Measurements from ENCODE around the gene MAPK1IP1L. TPM values are rescaled to one million over a fixed set of nuclear protein-coding genes. Genes with fewer than 3 reads are reported as not detected.
"Not testable (repeated sequence)": the region's sequence is repeated elsewhere in the genome, so short reads cannot be mapped to it uniquely, and the experiment has no call there.

The MAPK1IP1L gene
- 10 to 100 TPM; 21.2 to 49.8 (median 34.6) TPM for total RNA-seq
- long read RNA-seq, partial matches to known transcripts = 3 of 8 reads
- long read RNA-seq, other reads (novel, unspliced or antisense) = 4 of 8 reads

GRCh38 chr14:55051423-55052268 is at the start of gene MAPK1IP1L:
MAPK1IP1L (plus strand) TSS chr14:55051647; CDS start chr14:55061684, 10,037 bp downstream.
- under 1% methylated on average over 29 of the region's 98 CpGs for WGBS (ENCODE audit: insufficient coverage, low coverage, low lambda C conversion rate, missing lambda C conversion rate)
- DNase-seq (peak; percentile 93 to 95 (median 93)), ATAC-seq (peak; percentile 98 to 100 (median 99))
- H3K27me3 ChIP-seq = no peaks in the 10 kb centered on the region
- TF ChIP-seq CTCF (IDR thresholded peaks at IDR 0.05) = peak; percentile 100
- peak; percentile 99 for TF ChIP-seq POLR2A (IDR thresholded peaks at IDR 0.05)
- H3K27ac ChIP-seq = peak within 1 kb of the TSS; percentile 100
- no peaks in the 10 kb centered on the region for H3K9me3 ChIP-seq
- intact Hi-C loops (cut with DNase I) = no loop called here
- H3K4me3 ChIP-seq = peak within 1 kb of the TSS; percentile 87 to 94 (median 92)
- peaks cover 0 to 21% (median 0%) of the 10 kb centered on the region in 4 donors for H3K4me1 ChIP-seq
- H3K36me3 ChIP-seq = no peaks in the 10 kb centered on the region

GRCh38 chr14:55005071-55005470 is 46.4 kb upstream of the MAPK1IP1L start:
- intact Hi-C loops (cut with DNase I) = no loop called here
- H3K9me3 ChIP-seq = no peaks in the 10 kb centered on the region
- H3K36me3 ChIP-seq = no peaks in the 10 kb centered on the region
- WGBS (ENCODE audit: insufficient coverage, low coverage, low lambda C conversion rate, missing lambda C conversion rate) = no CpG with 5 or more reads among the region's 4 CpGs
- ATAC-seq = no peak
- no peak for TF ChIP-seq CTCF (IDR thresholded peaks at IDR 0.05)
- TF ChIP-seq POLR2A (IDR thresholded peaks at IDR 0.05) = no peak
- no peaks in the 10 kb centered on the region for H3K27me3 ChIP-seq
- no peaks in the 10 kb centered on the region for H3K4me1 ChIP-seq
- H3K27ac ChIP-seq = no peak overlapping the region
- no peak for DNase-seq
- H3K4me3 ChIP-seq = no peak overlapping the region

GRCh38 chr14:55015006-55015405 is 36.4 kb upstream of the MAPK1IP1L start:
- no peaks in the 10 kb centered on the region for H3K27me3 ChIP-seq
- no peak overlapping the region for H3K4me3 ChIP-seq
- no peak for TF ChIP-seq CTCF (IDR thresholded peaks at IDR 0.05)
- TF ChIP-seq POLR2A (IDR thresholded peaks at IDR 0.05) = no peak
- H3K36me3 ChIP-seq = no peaks in the 10 kb centered on the region
- H3K9me3 ChIP-seq = no peaks in the 10 kb centered on the region
- no peak overlapping the region for H3K27ac ChIP-seq
- H3K4me1 ChIP-seq = no peaks in the 10 kb centered on the region
- DNase-seq (no peak), ATAC-seq (no peak)
- WGBS (ENCODE audit: insufficient coverage, low coverage, low lambda C conversion rate, missing lambda C conversion rate) = no CpG with 5 or more reads among the region's 2 CpGs
- intact Hi-C loops (cut with DNase I) = no loop called here

- 100% methylated on average over 2 of the region's 2 CpGs for WGBS (ENCODE audit: insufficient coverage, low coverage, low lambda C conversion rate, missing lambda C conversion rate)
- H3K36me3 ChIP-seq = no peaks in the 10 kb centered on the region
- DNase-seq = no peak
- H3K4me1 ChIP-seq = no peaks in the 10 kb centered on the region
- H3K9me3 ChIP-seq = no peaks in the 10 kb centered on the region
- no peak for TF ChIP-seq POLR2A (IDR thresholded peaks at IDR 0.05)
- TF ChIP-seq CTCF (IDR thresholded peaks at IDR 0.05) = no peak
- H3K27ac ChIP-seq = no peak overlapping the region
- intact Hi-C loops (cut with DNase I) = no loop called here
- no peaks in the 10 kb centered on the region for H3K27me3 ChIP-seq
- no peak overlapping the region for H3K4me3 ChIP-seq
- no peak for ATAC-seq
Measured at GRCh38 chr14:55019968-55020554, 31.4 kb upstream of the MAPK1IP1L start.

GRCh38 chr14:55024365-55024764 is 27.1 kb upstream of the MAPK1IP1L start:
- H3K27ac ChIP-seq; DNase-seq; H3K27me3 ChIP-seq; H3K9me3 ChIP-seq; ATAC-seq; H3K36me3 ChIP-seq; H3K4me3 ChIP-seq; intact Hi-C loops (cut with DNase I): not testable (repeated sequence)
- 71% methylated on average over 2 of the region's 5 CpGs for WGBS (ENCODE audit: insufficient coverage, low coverage, low lambda C conversion rate, missing lambda C conversion rate)
- H3K4me1 ChIP-seq = peaks cover 0 to 15% (median 3%) of the 10 kb centered on the region in 4 donors
